GM19452 (cell line): ENCODE data around the gene TCF4.
A peak's percentile ranks its signal among the peaks of the same experiment; 100 is the strongest.

Experiments
- ATAC-seq: cut with Tn5 transposase; IDR thresholded peaks from one replicate; pipeline ENCODE4 v1.9.1; 2021; ENCODE audit not compliant: unreplicated experiment

The TCF4 gene

GRCh38 chr18:55546851-55547704 lies 40.9 kb downstream of the TCF4 start:
- ATAC-seq = no peak

GRCh38 chr18:55544014-55544413 lies 44.0 kb downstream of the TCF4 start:
- no peak for ATAC-seq

DNA sequence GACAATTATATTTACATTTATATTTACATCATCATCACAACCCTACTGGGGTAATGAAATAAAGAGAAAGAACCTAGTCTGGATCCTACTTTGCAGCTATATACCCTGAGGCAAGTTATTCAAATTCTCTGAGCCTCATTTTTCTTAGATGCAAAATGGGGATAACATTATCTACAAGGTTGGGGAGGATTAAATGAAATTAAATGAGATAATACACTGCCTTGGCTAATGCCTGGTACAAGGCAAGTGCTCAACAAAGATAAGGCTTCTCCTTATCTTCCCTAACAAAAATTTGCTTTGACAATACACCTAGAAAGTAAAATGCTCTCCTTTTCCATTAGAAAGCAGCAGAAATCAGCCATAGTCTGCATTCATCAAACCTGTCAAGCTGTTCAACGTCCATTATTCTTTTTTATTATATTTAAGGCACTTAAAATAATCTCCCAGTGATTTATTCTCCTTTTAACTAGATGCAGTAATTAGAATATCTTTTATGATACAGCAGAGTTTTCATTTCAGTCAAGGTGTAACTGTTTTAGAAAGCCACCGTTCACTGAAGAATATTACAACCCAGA lies 44.8 kb downstream of the TCF4 start:
- no peak for ATAC-seq

- no peak for ATAC-seq
Measured at GRCh38 chr18:55541571-55541970, 46.4 kb downstream of the TCF4 start.

GRCh38 chr18:55539240-55539639 lies 48.8 kb downstream of the TCF4 start:
- no peak for ATAC-seq

- no peak for ATAC-seq
Measured at GRCh38 chr18:55534996-55535395, 53.0 kb downstream of the TCF4 start.

GRCh38 chr18:55534547-55534946 lies 53.4 kb downstream of the TCF4 start:
- ATAC-seq = no peak

- no peak for ATAC-seq
Measured at GRCh38 chr18:55530166-55530565, 57.8 kb downstream of the TCF4 start.

DNA sequence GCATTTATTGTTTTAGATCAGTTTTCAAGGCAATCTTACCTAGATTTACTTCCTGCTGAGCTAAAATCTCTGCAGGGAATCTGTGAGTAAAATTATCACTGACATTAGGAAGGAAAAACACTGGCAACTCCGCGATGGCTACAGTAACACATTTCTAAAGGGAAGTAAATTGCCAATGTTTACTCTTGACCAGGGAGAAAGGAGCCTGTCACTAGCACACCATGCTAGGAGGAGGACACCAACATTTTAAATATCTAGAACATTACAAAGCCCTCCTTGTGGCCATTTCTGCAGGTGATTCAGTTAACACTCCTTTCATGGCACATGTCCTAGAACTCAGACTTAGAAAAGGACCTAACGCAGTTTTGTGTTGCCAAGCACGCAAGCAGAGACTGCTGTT lies 58.4 kb downstream of the TCF4 start:
- no peak for ATAC-seq

- ATAC-seq = no peak
Measured at GRCh38 chr18:55525845-55526244, 62.1 kb downstream of the TCF4 start.

GRCh38 chr18:55524353-55525073 lies 63.5 kb downstream of the TCF4 start:
- ATAC-seq = no peak

- no peak for ATAC-seq
Measured at GRCh38 chr18:55523001-55523400, 65.0 kb downstream of the TCF4 start.

DNA sequence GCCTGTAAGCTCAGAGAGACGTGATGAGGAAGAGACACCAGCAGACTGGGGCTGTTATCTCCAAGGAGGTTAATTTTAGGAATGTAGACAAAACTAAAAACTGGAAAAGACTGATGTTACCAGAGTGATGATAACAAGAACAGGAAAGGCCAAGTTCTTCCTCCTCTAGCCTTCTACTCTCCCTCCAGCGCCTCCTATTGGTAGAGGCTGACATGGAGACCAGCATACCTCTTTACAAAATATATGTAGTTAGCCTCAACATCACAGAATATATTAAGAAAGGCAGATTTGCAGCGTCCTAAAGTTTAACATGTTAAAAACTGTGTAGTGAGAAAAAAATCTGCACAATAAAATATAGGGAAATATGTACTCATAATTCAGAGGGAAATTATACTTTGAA lies 66.0 kb downstream of the TCF4 start:
- ATAC-seq = no peak

DNA sequence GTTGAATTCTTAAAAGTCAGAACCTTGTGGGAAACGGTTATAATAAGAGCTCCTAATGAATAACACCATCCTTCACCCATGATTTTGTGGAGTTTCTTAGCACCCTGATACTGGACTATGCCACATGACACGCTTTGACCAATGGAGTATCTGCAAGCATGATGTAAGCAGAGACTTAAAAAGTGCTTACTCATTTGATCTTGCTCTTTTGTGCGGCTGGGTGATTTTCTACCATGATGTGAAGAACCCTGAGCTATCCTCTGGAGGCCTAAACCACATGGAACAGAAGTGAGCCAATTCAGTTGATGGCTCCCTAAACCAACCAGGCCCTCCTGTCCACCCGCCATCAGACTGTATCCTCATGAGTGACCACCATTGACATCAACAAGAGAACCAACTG lies 70.9 kb downstream of the TCF4 start:
- no peak for ATAC-seq

DNA sequence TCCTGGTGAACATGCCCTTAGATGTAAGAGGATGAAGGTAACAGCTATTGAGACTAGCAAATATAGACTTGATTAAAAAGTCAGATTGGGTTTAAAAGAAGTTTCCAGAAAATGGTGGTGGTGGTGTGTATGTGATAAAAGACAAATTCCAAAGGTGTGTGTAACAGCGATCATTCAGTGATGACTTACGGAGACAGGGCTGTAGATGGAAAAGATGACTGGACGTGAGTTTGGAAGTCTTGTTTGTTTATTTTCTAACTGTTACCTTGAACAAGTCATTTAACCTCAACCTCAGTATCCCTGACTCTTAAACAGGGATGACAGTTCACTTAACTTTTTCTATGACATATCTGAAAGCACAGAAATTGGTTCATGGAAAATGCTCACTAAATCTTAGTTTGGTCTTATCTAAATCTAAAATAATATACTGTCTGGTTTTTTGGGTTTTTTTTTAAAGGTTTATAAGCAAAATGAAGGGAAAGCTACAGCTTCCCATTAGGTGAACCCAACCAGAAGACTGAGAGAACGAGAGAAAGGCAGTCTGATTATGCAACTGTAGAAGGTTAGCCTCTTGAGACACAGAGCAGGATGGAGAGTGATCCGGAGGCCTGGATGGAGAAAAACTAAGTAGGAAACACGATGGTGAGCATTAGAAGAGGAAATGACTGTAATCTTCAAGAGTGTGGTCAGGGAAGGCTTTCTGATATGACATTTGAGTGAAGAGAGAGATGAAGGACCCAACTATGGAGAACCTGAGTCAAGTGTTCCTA lies 71.9 kb downstream of the TCF4 start:
- no peak for ATAC-seq

GRCh38 chr18:55515214-55515613 lies 72.8 kb downstream of the TCF4 start:
- no peak for ATAC-seq

DNA sequence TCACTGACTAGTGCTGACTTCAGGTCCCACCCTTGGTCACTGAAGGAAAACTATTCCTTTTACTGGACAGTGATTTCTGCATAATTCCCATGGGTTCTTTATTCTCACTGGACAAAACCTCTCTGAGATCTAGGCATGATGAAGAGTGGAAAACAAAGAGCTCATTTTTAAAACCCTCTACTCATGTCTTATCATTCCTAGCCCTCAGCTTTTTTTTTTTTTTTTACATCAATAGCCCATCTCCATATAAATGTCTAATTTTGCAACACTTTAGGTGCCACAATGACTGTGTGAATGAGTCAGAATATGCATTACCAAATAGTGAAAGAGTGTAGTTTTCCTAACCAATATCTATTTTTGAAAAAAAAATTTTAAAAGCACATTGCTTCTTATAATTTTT lies 74.8 kb downstream of the TCF4 start:
- ATAC-seq = no peak

- no peak for ATAC-seq
Measured at GRCh38 chr18:55511277-55511676, 76.7 kb downstream of the TCF4 start.

DNA sequence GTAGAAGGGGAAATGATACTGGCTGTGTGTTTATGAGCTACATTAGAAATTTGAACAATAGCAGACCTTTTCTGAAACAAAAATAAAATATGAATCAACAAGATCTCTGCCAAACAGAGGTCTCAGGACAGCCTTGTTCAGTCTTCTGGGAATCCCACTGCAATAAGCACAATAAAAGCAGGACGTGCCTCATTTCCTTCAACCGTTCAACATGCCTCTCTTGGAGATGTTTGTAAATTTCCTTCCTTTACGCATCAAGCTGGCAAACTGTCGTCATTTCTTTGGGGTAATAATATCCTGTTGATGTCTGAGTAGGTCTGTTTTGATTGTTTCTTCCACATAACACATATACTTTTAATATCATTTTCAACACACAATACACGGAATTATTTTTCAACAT lies 77.2 kb downstream of the TCF4 start:
- ATAC-seq = no peak

DNA sequence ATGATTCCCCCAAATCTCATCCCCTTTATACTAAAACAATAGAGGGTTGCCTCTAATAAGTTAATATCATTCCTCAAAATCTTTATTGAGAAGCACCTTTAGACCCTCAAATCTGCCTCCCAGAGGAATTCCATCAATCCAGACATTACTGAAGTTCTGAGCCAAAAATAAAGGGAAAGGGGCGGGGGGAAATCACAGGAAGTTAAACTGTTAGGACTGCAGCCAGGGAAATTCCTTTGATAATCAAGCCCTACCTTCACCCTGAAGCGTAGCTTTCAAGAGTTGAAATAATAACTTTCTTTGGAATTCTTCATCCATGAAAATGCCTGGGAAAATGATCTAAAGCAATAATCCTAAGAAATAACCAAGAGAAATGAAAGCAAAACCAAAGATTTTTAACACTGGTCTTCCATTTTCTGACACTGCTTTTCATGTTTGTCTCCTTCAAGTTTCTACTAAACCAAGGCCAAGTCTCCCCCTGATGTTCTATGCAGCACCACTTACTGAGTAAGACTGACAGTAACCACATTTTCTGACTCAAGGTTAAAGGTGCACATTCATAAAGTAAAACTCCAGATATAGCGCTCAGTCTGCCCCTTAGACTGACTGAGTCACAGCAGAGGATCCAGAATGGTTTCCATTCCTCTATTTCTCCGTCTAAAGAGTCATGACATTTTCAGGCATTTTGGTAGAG lies 78.2 kb downstream of the TCF4 start:
- peak; percentile 76 for ATAC-seq

DNA sequence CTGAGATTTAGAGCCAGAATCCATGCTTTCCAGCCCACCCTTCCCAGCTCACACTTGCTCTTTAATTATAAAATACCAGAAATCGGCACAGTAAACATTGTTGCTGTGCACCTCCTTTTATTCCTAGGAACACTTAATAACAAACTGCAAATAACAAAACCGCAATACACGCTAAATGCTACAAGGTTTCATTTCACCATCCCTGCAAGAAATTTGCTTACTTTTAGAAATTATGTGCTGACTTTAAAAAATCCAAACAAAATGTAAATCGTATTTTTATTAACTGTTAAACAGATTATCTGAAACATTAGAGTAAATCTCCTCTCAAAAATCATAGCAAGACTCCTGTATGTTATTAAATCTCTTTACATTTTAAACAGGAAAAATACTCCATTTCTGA lies 79.3 kb downstream of the TCF4 start:
- no peak for ATAC-seq
